LHCN-M2 (cell line): ENCODE data around the gene COL1A2. TPM values are rescaled to one million over a fixed set of nuclear protein-coding genes. Genes with fewer than 3 reads are reported as not detected.

Source experiments
- DNase-seq: peaks from one replicate; pipeline ENCODE4 v3.0.0-alpha.2; 2012; ENCODE audit warnings: low read depth
- total RNA-seq: library from RNA; depleted of rRNA; stranded (reverse); fragments of >200 nt; gene quantifications from 2 replicates; pipeline ENCODE4 v1.2.3, GENCODE V29; 2014

COL1A2 gene
- total RNA-seq, 1 experiment from 2014 or later: 808 TPM

GRCh38 chr7:94434042-94434441 lies 39.3 kb downstream of the COL1A2 start:
- no peak for DNase-seq

GRCh38 chr7:94436018-94436604 lies 41.4 kb downstream of the COL1A2 start:
- peak; percentile 82 for DNase-seq

DNA sequence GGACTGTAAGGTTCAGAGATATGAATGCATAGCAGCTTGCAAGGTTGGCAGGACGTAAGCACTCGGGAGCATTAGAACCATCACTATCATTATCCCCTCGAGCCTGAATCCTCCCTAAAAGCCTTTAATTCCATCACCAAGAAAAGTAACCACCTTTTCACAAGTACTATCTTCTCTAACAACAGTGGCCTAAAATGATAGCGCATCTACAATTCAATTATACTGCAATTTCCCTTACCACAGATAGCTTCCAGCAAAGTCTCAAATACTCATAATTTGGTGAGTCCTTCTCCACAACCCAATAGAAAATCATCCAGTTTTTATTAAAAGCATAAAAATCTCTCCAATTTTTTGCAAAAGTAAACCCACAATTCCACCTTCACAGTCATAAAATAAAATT lies 42.0 kb downstream of the COL1A2 start:
- DNase-seq: no peak

DNA sequence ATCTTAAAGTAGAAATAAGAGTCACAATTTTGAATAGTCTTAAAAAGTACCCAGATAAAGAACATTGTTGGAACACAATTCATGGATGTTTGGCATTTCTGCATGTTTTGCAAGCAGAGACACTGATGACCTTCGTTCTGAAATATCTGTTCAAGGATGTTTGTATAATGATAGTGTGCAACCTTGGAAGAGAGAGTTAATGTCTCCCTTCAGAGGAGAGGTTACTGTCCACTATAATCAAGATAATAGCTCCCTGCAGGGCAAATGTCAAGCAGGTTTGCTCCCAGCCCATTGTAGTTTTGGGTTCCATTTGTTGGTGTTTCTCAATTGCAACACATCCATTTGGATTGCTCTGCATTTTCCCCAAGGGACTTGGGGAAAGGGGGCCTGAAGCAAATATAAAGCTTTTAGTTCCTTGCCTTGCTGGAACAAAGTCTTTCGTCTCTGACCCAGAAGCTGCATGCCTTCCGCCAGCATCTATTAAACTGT lies 45.2 kb downstream of the COL1A2 start:
- no peak for DNase-seq

GRCh38 chr7:94440451-94441039 lies 45.9 kb downstream of the COL1A2 start:
- DNase-seq: no peak

DNA sequence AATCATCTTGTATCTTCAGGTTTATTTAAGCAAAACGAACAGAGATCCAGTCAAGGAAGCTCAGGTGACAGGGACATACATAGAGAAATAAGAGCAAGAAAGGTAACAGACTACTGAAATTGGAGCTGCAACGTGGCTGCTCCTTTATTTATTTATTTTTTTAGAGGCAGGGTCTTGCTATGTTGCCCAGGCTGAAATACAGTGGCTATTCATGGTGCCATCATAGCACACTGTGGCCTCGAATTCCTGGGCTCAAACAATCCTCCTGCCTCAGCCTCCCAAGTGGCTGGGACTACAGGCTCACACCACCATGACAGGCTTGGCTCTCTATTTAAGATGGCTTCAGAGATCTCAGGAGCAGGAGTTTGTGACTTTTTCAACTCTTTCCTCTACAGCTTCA lies 46.4 kb downstream of the COL1A2 start:
- no peak for DNase-seq

- DNase-seq: no peak
These were observed 47.9 kb downstream of the COL1A2 start for GRCh38 chr7:94442639-94443038.

DNA sequence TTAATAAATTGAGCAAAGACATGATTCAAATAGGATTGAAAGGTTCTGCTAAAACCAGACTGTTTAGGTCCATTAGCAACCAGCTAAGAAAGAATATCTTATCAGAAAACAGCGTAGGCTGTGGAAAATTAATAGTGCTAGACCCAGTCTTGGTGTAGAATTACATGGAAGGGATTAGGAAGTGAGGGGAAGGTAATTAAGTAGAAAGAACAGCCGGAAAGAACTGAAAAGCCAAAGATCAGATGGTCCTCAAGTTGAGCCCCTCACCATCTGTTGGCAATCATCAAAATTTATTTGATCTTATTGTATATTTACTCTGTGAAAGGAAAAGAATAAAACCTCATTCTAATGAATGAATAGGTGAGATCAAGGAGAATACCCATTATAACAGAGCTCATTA lies 50.1 kb downstream of the COL1A2 start:
- no peak for DNase-seq

GRCh38 chr7:94445696-94446194 lies 51.0 kb downstream of the COL1A2 start:
- DNase-seq: no peak

- DNase-seq: no peak
These were observed 51.6 kb downstream of the COL1A2 start for GRCh38 chr7:94446308-94446707.

DNA sequence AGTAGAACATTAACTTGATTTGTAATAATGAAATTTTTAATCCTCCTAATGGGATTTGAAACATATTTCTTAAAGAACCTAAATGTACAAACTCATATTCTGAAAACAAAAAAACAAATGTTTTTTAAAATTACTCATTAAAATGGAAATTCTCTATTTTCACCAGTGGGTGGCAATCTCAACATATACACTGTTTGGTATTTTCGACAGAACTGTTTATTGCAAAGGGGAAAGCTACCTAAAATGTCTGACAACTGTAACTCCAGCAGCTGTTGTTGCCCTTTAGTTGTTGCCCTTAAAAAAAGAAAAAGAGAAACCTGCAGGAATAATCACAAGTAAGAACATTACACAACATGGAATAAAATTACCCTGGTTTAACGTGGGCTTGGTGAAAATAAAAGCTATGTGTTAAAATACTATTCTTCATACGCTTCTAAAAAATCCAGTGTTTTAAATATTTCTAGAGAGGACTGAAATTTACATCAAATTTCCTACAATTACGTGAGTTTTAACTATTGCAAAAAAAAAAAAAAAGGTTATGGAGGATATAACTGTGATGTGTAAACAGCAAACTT lies 54.5 kb downstream of the COL1A2 start:
- peak; percentile 89 for DNase-seq

GRCh38 chr7:94450044-94450697 lies 55.5 kb downstream of the COL1A2 start:
- no peak for DNase-seq

GRCh38 chr7:94451187-94451586 lies 56.5 kb downstream of the COL1A2 start:
- DNase-seq: no peak

GRCh38 chr7:94452239-94452638 lies 57.5 kb downstream of the COL1A2 start:
- DNase-seq: peak; percentile 41

DNA sequence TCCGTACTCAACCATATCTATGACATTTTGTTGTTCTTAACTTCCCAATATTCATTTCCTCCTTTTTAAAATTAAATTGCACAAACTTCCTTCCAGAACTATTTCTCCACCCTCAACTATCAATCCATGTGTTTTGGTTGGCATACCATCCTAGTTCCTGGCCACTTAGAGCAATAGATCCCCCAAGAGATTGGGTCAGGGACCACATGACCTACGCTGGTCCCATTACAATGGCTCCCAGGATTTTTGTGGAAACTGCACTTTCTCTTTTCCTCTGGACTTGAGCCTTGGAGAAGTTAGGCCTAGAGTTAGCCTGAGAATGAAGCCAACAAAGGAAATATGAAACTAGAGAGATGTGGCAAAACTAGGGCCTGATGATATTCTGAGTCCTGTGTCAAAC lies 59.2 kb downstream of the COL1A2 start:
- no peak for DNase-seq

GRCh38 chr7:94458041-94458440 lies 63.3 kb downstream of the COL1A2 start:
- DNase-seq: no peak

DNA sequence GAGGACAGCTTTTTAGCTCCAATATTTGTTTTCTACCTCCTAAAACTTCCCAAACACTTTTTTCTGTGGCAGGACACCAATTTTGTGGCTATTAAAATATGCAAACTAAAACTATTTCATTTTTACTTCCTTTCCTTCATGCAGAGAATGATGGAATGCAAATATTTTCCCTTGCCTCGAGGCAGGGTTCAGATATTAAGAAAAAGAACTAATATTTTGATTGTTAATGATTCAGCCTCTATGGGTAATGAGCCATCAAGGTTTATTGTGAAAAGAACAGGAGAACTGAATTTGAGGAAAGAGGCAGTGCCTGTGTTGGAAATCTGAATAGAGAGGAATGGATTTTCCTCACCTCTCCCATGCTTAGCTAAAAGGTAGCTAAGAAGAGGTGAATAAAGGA lies 71.8 kb downstream of the COL1A2 start:
- DNase-seq: no peak

DNA sequence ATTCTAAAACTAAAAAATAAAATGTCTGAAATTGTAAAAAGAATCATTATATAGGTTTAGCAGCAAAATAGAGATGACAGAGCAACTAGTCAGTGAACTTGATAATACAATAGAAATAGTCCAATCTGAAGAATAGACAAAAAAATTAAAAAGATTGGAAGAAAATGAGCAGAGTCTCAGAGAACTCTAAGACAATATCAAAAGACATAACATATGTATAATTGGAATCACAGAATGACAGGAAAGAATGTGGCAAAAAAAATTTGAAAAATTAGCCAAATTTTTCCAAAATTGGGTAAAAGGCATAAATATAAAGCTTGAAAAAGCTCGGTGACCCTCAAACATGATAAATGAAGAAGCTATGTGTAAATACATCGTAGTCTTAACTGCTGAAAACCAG lies 76.9 kb downstream of the COL1A2 start:
- no peak for DNase-seq

DNA sequence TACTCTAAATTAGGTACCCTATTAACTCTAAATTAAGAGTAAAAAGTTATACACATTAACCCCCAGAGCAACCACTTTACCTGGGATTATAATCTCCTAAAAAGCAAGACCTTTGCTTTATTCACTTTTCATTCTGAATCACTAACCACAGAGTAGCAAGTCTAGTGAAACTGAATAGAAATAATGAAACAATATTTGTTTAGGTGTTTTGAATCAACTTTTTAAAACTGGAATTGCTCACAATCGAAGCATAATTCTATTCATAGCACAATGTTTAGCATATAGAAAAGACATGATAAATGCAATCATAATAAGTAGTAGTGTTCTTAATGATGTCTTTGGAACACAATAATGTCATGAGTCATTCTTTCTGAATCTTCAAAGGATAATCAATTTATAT lies 77.9 kb downstream of the COL1A2 start:
- no peak for DNase-seq

DNA sequence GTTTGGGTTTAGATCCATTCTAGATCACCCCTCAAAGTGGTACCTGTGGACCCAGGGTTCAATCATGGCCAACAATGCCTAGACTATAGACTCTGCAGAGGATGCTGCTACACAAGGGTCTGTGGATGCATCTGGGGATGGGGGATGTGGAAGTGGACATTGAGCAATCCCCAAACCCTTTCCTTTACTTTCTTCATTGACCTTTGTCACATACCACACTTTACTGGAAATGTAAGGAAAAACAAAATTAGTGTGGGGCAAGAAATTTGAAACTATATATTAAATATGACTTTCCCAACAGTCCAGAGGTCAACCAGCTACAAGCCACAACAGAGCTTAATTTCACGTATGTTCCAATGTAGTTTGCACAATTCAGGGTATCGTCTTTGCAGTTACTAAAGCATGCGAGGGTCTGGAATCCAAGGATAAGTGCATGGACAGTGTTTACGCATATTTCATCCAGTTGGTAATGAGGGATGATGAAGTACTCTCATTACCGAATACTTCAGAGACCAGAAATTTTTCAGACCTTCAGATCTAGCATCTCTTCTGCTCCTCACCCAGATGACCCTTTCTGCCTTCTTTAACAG lies 81.7 kb downstream of the COL1A2 start:
- no peak for DNase-seq

- no peak for DNase-seq
These were observed 83.2 kb downstream of the COL1A2 start for GRCh38 chr7:94477878-94478277.

GRCh38 chr7:94478648-94479214 lies 84.0 kb downstream of the COL1A2 start:
- DNase-seq: no peak
